ENCODE results near the gene TMEM202. TPM values are rescaled to one million over a fixed set of nuclear protein-coding genes. Genes with fewer than 3 reads are reported as not detected.

TMEM202 gene
- total RNA-seq = not detected in 2 replicates

GRCh38 chr15:72397796-72398588, at the start of gene TMEM202:
TMEM202 (plus strand) TSS chr15:72398305; CDS start chr15:72398327, 22 bp downstream.

GRCh38 chr15:72375846-72376581, 22.1 kb upstream of the TMEM202 start, which contains the start of gene HEXA:
HEXA (minus strand) TSS chr15:72376014; CDS start chr15:72375972, 42 bp downstream.

Other genes starting within 250 kb of the TMEM202 start
- gene GRAMD2A, start 200.5 kb upstream of the TMEM202 start, total RNA-seq = not detected in 2 replicates
- 1,517 and 1,826 TPM in 2 replicates for gene PKM, start 167.1 kb upstream of the TMEM202 start, total RNA-seq
- 13.6 and 19.3 TPM in 2 replicates for gene PARP6, start 125.8 kb upstream of the TMEM202 start, total RNA-seq
- gene CELF6, start 78.1 kb upstream of the TMEM202 start, total RNA-seq = 0.54 TPM in 1 of 2 replicates, not detected in the other
- gene HEXA, start 22.3 kb upstream of the TMEM202 start, total RNA-seq = 141 and 147 TPM in 2 replicates
- 24.6 and 26.2 TPM in 2 replicates for gene ARIH1, start 76.0 kb downstream of the TMEM202 start, total RNA-seq

All from cardiac atrium fibroblast (primary cell).